CD4-positive, alpha-beta T cell (primary cell): ENCODE measurements around the gene RSRP1. TPM values are rescaled to one million over a fixed set of nuclear protein-coding genes. Genes with fewer than 3 reads are reported as not detected.

ENCODE experiments used
- ATAC-seq: fragments of 200-7000 bp; cut with Tn5 transposase; one replicate; pipeline ENCODE4 v1.10.0; 2022; ENCODE audit warnings: mild to moderate bottlenecking; ENCODE audit not compliant: poor library complexity
- CTCF ChIA-PET: fragments of 350-600 bp; sonication (Branson Sonifier 250); formaldehyde crosslinking; loops from one replicate; lab custom pipeline; 2021; ENCODE audit warnings: antibody characterized with exemption, inconsistent platforms; lab: Charles Lee
- POLR2A ChIA-PET: fragments of 350-600 bp; sonication (Branson Sonifier 250); formaldehyde crosslinking; loops from one replicate; lab custom pipeline; 2021; ENCODE audit warnings: antibody characterized with exemption, inconsistent platforms; lab: Charles Lee
- DNase-seq, 14 experiments: peaks; one replicate each; pipeline ENCODE4 v3.0.0-alpha.2; 2013 to 2020; ENCODE audit warnings: mixed read lengths in 2 of 14
- H3K27ac ChIP-seq, 2 donors: one replicate each; pipeline versions ENCODE4 v1.5.1 to v1.7.0; 2013; ENCODE audit warnings: low read length in 2 of 2, low read depth in 1 of 2, mild to moderate bottlenecking in 1 of 2
- H3K27me3 ChIP-seq, 2 experiments: 1 replicate in 1 of 2; 2 replicates in 1 of 2; pipeline versions ENCODE4 v1.6.1 to v1.7.0; 2013; ENCODE audit warnings: low read length in 2 of 2, control low read depth in 1 of 2, mild to moderate bottlenecking in 1 of 2, moderate library complexity in 1 of 2; ENCODE audit not compliant: insufficient read depth in 2 of 2, control insufficient read depth in 1 of 2
- H3K36me3 ChIP-seq: one replicate; pipeline ENCODE4 v1.6.1; 2013; ENCODE audit warnings: low read length, control low read depth; ENCODE audit not compliant: insufficient read depth
- H3K4me1 ChIP-seq: one replicate; pipeline ENCODE4 v1.6.1; 2013; ENCODE audit warnings: low read length, control low read depth; ENCODE audit not compliant: insufficient read depth
- H3K4me3 ChIP-seq: one replicate; pipeline ENCODE4 v1.5.1; 2013; ENCODE audit warnings: mild to moderate bottlenecking, low read length, moderate library complexity
- H3K9me3 ChIP-seq, 2 experiments: 1 replicate in 1 of 2; 2 replicates in 1 of 2; pipeline versions ENCODE4 v1.6.1 to v1.7.0; 2013; ENCODE audit warnings: low read length in 2 of 2, mild to moderate bottlenecking in 2 of 2, control low read depth in 1 of 2, moderate library complexity in 1 of 2; ENCODE audit not compliant: control insufficient read depth in 1 of 2, insufficient read depth in 1 of 2
- H3K27ac Mint-ChIP-seq: one replicate; pipeline ENCODE4 v1.8.0; 2020; ENCODE audit warnings: mixed read lengths
- H3K27me3 Mint-ChIP-seq: one replicate; pipeline ENCODE4 v1.8.0; 2021; ENCODE audit warnings: mixed read lengths
- H3K36me3 Mint-ChIP-seq: one replicate; pipeline ENCODE4 v1.8.0; 2021; ENCODE audit warnings: low read depth, mixed read lengths
- H3K4me1 Mint-ChIP-seq: one replicate; pipeline ENCODE4 v1.8.0; 2021; ENCODE audit warnings: low read depth, mixed read lengths
- H3K4me3 Mint-ChIP-seq: one replicate; pipeline ENCODE4 v1.8.0; 2020; ENCODE audit warnings: mild to moderate bottlenecking, mixed read lengths
- H3K9me3 Mint-ChIP-seq: one replicate; pipeline ENCODE4 v1.8.0; 2020; ENCODE audit warnings: mixed read lengths
- intact Hi-C, 2 experiments: fragments of 100-400 bp; cut with DNase I in 1 of 2; cut with micrococcal nuclease in 1 of 2; formaldehyde crosslinking; loops; one replicate each; pipeline versions ENCODE4 v1.15.1 to v1.9.0; 2023 to 2025; cut with DNase I, micrococcal nuclease
- total RNA-seq, 174 experiments: library from RNA in 2 of 174; stranded (reverse) in 2 of 174; gene quantifications; one replicate each; pipeline ENCODE4 v1.2.3 and lab custom pipeline; 2021 to 2026
- TF ChIP-seq, protein P1 (sequence below): fragments of 200-600 bp; IDR thresholded peaks from one replicate; pipeline ENCODE4 v1.8.0; 2022; ENCODE audit warnings: antibody characterized with exemption, mild to moderate bottlenecking

RSRP1 gene
- total RNA-seq, 2 experiments from 2014 or later = 395 to 428 TPM

DNA sequence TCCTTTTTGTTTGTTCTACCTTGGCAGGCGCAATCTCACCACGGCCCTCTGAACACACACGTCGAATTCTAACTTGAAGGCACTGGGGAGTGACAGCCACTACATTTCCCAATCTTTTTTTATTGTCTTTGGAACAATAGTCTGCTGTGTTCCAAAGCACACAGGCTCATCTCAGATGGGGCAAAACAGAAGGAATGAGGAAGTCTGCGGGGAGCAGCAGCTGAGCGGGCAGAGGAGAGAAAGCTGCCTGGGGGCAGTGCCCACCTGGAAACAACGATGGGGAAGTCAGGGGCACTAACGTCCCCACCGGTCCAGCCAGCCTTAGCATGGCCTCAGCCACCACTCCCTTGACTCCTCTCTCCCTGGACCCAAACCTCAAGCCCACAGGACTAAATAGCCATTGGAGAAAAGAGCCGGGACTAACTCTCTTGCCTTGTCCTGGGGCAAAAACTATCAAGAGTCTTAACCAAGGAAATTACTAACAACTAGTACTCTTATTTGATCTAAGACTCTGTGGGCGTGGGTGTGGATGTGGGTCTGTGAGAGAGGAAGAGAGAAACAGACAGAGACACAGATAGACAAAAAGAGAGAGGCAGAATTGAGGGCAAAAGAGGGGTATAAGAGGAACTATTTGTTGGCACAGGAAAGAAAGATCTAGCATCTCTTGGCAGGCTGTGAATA, 49.1 kb downstream of the RSRP1 start:
- ATAC-seq = peak; percentile 52
- no peak overlapping the region for H3K27ac ChIP-seq
- H3K9me3 ChIP-seq = no peaks in the 10 kb centered on the region
- H3K27ac Mint-ChIP-seq = no peak overlapping the region
- H3K4me3 ChIP-seq = no peak overlapping the region
- peaks cover 18% of the 10 kb centered on the region for H3K4me1 Mint-ChIP-seq
- ChIA-PET CTCF (no interaction called here), POLR2A (no interaction called here)
- peaks cover 0 to 2% of the 10 kb centered on the region in 2 experiments for H3K27me3 ChIP-seq
- no peaks in the 10 kb centered on the region for H3K27me3 Mint-ChIP-seq
- no peaks in the 10 kb centered on the region for H3K36me3 Mint-ChIP-seq
- H3K36me3 ChIP-seq = no peaks in the 10 kb centered on the region
- H3K9me3 Mint-ChIP-seq = no peaks in the 10 kb centered on the region
- intact Hi-C loops = no loop called here
- no peak overlapping the region for H3K4me3 Mint-ChIP-seq
- no peak for DNase-seq
- H3K4me1 ChIP-seq = peaks cover 6% of the 10 kb centered on the region
- TF ChIP-seq, protein P1, sequence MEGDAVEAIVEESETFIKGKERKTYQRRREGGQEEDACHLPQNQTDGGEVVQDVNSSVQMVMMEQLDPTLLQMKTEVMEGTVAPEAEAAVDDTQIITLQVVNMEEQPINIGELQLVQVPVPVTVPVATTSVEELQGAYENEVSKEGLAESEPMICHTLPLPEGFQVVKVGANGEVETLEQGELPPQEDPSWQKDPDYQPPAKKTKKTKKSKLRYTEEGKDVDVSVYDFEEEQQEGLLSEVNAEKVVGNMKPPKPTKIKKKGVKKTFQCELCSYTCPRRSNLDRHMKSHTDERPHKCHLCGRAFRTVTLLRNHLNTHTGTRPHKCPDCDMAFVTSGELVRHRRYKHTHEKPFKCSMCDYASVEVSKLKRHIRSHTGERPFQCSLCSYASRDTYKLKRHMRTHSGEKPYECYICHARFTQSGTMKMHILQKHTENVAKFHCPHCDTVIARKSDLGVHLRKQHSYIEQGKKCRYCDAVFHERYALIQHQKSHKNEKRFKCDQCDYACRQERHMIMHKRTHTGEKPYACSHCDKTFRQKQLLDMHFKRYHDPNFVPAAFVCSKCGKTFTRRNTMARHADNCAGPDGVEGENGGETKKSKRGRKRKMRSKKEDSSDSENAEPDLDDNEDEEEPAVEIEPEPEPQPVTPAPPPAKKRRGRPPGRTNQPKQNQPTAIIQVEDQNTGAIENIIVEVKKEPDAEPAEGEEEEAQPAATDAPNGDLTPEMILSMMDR = no peak

DNA sequence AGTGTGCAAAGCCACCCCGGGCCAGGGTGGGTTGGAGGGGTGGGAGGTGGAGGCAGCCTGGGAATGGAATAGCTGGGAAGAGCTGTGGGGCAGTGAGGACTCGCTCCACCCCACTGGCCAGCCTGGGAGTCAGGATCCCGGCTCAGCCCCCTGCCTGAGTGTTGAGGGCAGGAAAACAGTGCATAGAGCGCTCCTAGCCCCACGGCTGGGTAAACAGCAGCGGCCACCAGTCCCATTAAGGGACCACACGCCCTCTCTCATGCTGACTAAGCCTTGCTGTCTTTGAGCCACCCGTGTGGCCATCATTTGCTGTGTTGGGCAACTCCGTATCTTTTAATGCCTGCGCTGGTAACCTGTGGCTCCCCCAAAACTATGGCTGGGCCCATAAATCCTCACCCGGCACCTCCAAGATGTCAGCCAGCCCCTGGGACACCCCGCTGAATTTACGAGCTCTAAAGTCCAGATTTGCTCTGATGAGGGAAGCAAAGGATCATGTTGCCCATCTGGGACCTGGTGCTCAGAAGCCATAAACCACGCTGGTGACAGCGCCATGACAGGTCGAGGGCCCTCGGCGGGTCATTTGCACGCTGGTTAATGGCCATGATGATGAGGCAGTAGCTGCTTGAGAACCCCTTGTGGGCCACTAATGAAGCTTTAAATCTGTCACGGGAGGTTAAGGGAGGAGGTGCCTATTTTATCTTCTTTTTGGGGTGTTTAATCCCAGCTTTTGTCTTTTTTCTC, 49.8 kb downstream of the RSRP1 start:
- H3K9me3 ChIP-seq = no peaks in the 10 kb centered on the region
- DNase-seq (no peak), ATAC-seq (no peak)
- Mint-ChIP-seq H3K27me3 (no peaks in the 10 kb centered on the region), H3K36me3 (no peaks in the 10 kb centered on the region), H3K9me3 (no peaks in the 10 kb centered on the region), H3K4me3 (no peak overlapping the region), H3K27ac (no peak overlapping the region), H3K4me1 (peaks cover 18% of the 10 kb centered on the region)
- H3K27me3 ChIP-seq = peaks cover 0 to 2% of the 10 kb centered on the region in 2 experiments
- no peak overlapping the region for H3K4me3 ChIP-seq
- intact Hi-C loops = no loop called here
- no peak overlapping the region for H3K27ac ChIP-seq
- TF ChIP-seq, protein P1 = no peak
- H3K4me1 ChIP-seq = peaks cover 6% of the 10 kb centered on the region
- ChIA-PET CTCF (no interaction called here), POLR2A (no interaction called here)
- H3K36me3 ChIP-seq = no peaks in the 10 kb centered on the region

DNA sequence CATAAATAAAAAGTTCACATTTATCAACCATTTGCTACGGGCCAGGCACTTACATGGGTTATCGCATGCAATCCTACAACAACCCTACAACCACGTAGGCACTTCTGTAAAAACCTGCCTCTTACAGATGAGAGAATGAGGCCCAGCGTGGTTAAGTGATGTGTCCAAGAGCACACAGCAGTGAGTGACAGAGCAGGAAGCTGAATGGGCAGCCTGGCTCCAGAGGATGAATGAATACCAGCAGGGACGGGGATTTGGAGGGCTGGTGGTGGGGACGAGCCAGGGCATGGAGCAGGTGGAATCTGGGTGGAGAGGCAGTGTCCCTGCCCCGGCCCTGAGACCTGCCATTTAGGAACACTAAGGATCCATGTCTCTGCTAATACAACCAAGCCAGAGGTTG, 50.4 kb downstream of the RSRP1 start:
- POLR2A ChIA-PET = no interaction called here
- CTCF ChIA-PET = no interaction called here
- H3K36me3 Mint-ChIP-seq = no peaks in the 10 kb centered on the region

More for the DNA sequence above, 50.4 kb downstream of the RSRP1 start:
- Mint-ChIP-seq H3K4me3 (no peak overlapping the region), H3K27ac (no peak overlapping the region), H3K27me3 (no peaks in the 10 kb centered on the region), H3K9me3 (no peaks in the 10 kb centered on the region), H3K4me1 (peaks cover 18% of the 10 kb centered on the region)
- TF ChIP-seq, protein P1 = no peak
- Histone ChIP-seq H3K36me3 (no peaks in the 10 kb centered on the region), H3K27me3 (peaks cover 0 to 2% of the 10 kb centered on the region in 2 experiments), H3K4me1 (peaks cover 6% of the 10 kb centered on the region), H3K9me3 (no peaks in the 10 kb centered on the region), H3K4me3 (no peak overlapping the region), H3K27ac (no peak overlapping the region)
- no peak for DNase-seq
- intact Hi-C loops = no loop called here
- ATAC-seq = no peak
